Right renal pelvis (tissue), 4 donors: ENCODE data around the gene P4HA1. TPM values are rescaled to one million over a fixed set of nuclear protein-coding genes. Genes with fewer than 3 reads are reported as not detected.
"Not testable (repeated sequence)": the region's sequence is repeated elsewhere in the genome, so short reads cannot be mapped to it uniquely, and the experiment has no call there.

Experiments
- DNase-seq, 4 donors: peaks; one replicate each; pipeline ENCODE4 v3.0.0-alpha.2; 2013; ENCODE audit warnings: low read depth in 4 of 4, low spot score in 3 of 4, missing footprints in 1 of 4
- polyA plus RNA-seq, 4 donors: library from polyadenylated mRNA; unstranded; fragments of 120-200 nt; gene quantifications; one replicate each; pipeline ENCODE4 v1.2.1, GENCODE V29; 2013; ENCODE audit not compliant: insufficient read length in 4 of 4

The P4HA1 gene
- 100 to 1,000 TPM in 1 of 4 donors, 10 to 100 TPM in 3; 82.7 to 110 (median 95.1) TPM for polyA plus RNA-seq

DNA sequence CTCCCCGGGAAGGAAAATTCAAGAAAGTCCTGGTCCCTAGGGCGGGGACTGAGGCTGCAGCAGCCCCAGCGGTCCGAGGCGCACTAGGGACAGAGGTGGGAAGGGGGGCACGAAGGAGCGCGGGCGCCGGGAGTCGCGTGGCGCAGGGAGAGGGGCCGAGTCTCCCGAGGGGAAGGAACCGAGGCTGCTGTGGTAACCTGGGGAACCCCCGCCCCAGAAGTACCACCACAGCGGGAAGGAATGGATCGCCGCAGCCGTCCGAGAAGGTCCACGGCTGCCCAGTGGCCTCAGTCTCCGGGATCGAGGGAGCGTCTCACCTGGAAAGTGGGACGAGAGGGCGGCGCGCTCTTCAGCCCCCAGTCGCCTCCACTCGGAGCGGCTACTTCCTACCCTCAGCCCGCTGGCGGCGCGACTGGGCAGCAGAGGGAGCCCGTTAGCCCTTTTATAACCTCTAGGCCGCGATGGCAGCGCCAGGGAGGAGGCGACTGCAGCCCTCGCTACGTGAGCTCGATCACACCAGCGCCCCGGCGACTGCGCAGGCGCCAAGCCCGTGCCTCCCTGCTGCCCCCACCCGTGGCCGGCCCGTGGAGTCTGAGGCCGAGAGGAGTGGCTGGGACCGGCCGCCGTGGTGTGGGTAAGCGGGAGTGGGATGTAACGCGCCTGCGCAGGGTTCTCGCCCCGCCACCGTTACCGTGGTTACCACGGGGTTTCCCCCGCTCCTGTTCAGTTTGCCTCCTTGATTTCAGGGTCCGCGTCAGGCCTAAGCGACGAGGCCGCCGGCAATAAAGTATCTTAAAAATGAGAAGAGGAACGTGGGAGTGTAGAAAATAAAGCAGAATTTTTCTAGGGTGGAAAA lies at the start of gene P4HA1:
Gene P4HA1, minus strand, starts transcription at position 418 of the 856 bp plus-strand sequence. CDS start 21,983 bp downstream, outside the sequence.
- peak; percentile 89 to 93 (median 92) for DNase-seq

DNA sequence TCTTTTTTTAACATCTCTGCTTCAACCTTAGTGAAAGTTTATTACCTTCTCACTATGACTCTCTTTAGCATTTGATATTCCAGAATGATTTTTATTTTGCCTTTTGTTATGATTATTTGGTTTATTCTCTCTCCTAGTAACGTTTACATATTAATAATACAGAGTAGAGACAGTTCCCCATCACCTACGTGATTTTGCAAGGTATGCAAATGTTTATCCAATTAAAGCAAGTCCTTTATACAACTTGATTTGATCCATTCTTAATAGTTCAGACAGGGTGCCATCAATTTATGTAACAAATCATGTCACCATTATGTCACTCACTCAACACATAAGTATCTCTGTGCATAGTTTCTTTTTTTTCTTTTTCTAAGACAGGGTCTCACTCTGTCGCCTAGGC lies 44.9 kb upstream of the P4HA1 start:
- DNase-seq = no peak

- no peak for DNase-seq
Measured at GRCh38 chr10:73139251-73139650, 42.6 kb upstream of the P4HA1 start.

DNA sequence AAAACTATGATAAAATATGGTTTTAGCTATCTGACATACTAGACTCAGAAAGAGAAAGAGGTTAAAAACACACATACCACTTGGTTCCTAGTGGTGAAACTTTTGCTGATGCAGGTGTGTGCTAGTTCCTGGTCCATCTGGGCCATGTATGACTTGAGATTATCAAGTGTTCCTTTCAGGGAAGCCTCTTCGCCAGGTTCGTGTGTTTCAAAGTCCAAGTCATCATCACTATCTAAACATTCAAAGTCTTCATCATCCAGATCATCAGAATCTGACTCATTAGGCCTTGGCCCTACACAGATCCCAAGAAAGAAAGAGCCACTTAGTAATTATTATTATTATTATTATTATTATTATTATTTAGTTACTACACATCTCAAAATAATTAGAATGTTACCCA lies 40.0 kb upstream of the P4HA1 start:
- no peak for DNase-seq

DNA sequence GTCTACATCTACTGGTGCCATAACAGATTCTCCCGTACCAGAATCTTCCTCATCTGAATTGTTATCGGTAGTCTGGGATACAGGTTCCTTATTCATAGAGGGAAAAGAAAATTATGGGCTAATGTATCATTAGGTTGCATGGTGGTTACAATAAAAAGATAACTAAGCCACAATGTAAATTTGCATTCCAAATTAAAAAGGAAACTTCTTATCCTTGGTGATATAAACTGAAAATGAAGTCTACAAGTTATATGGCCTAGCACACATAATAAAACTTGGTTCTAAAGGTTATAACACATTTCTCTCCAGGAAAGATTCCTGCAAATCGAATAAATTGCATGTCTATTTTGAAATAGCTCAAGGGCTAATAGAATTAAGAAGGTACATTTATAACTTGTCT lies 38.1 kb upstream of the P4HA1 start:
- no peak for DNase-seq

- DNase-seq = no peak
Measured at GRCh38 chr10:73131913-73132686, 35.4 kb upstream of the P4HA1 start.

GRCh38 chr10:73131301-73131700 lies 34.6 kb upstream of the P4HA1 start:
- DNase-seq = no peak

- DNase-seq = no peak
Measured at GRCh38 chr10:73126343-73126742, 29.7 kb upstream of the P4HA1 start.

DNA sequence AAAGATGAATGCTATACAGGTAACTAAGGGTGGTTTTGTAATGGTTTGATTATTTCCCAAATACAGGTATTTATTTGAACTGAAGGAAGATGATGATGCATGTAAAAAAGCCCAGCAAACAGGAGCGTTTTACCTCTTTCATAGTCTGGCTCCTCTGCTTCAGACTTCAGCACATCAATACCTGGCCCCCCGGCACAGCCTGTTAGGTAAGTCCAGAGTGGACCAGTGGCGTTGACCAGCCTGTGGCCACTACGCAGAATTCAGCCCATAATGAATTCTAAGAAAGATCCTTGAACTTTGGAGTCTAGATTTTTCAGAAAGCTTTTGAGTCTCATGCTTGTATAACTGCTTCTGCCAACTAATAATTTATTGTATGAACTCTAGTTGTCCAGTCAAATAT lies 23.3 kb upstream of the P4HA1 start:
- DNase-seq = no peak

DNA sequence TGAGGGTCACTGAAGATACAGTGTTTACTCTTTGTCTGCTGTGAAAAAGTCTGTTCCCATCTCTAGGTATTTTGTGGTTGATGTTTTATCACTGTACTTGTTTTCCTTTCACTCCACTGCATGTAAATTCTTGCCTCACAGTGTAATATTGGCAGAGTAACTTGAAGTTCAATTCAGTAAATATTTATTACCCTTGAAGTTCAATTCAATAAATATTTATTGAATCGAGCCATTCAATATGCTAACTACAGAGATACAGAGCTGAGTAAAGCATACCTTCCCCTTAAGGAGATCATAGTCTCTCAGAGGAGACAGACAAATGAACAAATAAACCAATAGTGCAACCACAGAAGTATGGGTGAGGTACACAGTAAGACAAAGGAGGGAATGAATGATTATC lies 22.8 kb upstream of the P4HA1 start:
- DNase-seq = no peak

DNA sequence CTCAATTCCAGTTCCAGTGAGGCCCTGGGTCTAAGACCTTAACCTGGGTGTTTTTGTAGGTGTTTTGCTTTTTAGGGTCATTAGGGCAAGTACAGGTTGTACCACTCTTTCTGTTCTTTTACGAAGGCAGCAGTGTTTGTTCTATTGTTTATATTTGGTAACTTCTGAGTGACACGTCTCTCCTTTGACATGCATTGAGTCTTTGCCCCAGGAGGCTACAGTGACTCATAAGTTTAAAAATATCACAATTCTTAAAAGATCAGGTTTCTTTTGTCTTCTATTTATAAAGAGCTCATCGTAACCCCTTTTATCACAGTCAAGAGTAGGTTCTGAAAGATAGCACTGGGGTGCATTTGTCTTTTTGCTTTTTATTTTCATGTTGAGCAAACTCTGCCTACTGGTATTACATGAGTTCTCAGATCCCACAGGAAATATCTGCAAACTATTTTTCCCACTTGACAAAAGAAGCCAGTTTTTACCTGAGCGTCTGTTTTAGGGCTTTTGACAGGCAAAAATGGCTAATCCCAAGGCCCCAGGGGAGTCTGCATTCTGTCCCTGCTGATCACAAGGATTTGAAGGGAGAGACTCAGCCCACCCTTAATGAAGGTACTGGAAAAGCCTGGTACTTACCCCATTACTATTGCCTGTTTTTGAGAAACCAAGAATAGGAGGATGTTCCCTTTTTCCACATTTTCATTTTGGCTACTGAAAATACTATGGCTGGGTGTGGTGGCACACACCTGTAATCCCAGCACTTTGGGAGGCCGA lies 21.5 kb upstream of the P4HA1 start:
- no peak for DNase-seq

DNA sequence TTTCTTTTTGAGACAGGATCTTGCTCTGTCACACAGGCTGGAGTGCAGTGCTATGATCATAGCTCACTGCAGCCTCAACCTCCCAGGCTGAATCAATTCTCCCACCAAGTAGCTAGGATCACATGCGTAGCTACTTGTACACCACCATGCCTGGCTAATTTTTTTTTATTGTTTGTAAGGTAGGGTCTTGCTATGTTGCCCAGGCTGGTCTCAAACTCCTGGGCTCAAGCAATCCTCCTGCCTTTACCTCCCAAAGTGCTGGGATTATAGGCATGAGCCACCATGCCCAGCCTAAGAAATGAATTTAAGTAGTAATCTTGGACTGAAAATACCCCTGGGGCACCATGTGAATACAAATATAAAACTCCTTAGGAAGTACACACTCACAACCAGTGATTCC lies 19.4 kb upstream of the P4HA1 start:
- no peak for DNase-seq

GRCh38 chr10:73113551-73113950 lies 16.9 kb upstream of the P4HA1 start:
- DNase-seq = no peak

- not testable (repeated sequence) for DNase-seq
Measured at GRCh38 chr10:73112032-73112431, 15.4 kb upstream of the P4HA1 start.

- peak; percentile 70 to 79 (median 74) for DNase-seq
Measured at GRCh38 chr10:73110345-73110849, 13.7 kb upstream of the P4HA1 start, which contains the start of gene NUDT13. Gene NUDT13 (plus strand): TSS chr10:73110455. CDS start chr10:73114366, 3,911 bp downstream.

GRCh38 chr10:73109248-73109652 lies 12.6 kb upstream of the P4HA1 start:
- DNase-seq = not testable (repeated sequence)

DNA sequence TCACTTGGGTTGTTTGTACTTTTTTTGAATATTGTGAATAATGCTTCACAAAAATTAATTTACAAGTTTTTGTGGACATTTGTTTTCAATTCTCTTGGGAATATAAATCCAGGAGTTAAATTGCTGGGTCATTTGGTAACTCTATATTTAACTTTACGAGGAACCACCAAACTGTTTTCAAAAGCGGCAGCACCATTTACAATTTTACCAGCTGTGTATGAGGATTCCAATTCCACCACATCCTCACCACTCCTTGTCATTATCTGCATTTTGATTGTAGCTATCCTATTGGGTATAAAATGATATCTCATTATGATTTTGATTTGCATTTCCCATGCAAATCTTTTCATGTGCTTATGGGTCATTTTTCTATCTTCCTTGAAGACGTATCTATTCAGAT lies 9.6 kb upstream of the P4HA1 start:
- DNase-seq = no peak

DNA sequence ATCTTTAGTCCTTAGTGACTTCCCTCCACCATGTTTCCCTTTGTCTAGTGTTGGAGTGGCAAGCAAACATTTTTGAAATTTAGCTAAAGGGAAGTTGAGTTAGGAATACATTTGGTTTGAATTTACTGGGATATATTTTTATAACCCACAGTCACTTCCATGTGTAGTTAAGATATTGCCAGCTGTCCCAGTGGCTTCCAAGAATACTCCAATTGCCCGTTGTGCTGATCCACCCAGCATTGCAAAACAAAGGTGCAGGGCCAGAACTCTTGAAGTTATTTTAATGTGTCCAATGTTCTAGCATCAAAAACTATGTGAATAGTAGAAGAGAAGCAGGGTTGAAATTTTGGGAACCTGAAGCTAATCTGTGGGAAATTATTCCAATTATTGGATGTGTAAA lies 2.5 kb upstream of the P4HA1 start:
- no peak for DNase-seq

GRCh38 chr10:73097305-73097670 lies 622 bp upstream of the P4HA1 start:
- no peak for DNase-seq

DNA sequence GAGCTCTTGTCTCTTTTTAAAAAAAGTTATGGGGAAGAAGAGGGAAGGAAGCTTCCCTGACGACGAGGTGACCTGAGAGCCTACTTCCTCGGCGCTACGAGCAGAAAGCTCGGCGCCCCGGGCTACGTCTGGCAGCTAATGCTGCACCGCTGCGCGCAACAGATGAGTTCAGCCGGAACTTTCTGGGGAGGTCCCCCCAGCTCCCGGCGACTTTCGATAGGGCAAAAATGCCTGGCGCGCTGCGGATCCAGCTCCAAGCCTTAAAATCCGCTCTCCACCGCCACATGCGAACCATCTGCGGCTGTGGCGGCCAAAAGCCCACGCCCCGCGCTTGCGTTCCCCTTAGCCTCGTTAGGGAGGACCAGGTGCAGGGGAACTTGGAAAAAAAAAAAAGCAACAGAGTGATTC lies 621 bp downstream of the P4HA1 start:
- peak in 3 of 4 donors; percentile 51 to 61 (median 60) for DNase-seq
